Liver (tissue), 3 donors: ENCODE results near the gene APP.

ENCODE experiments used
- CTCF ChIP-seq: fragments of 150-350 bp; IDR thresholded peaks from 2 replicates; pipeline ENCODE4 v1.5.1; 2017; ENCODE audit warnings: improper control_type of control experiment, low read depth, low read length; ENCODE audit not compliant: missing input control
- EGR1 ChIP-seq, 2 donors: IDR thresholded peaks; 2 replicates each; pipeline ENCODE4 v1.6.1; 2016 to 2018; ENCODE audit warnings: antibody characterized with exemption in 2 of 2, low read depth in 2 of 2
- FOXA1 ChIP-seq: IDR thresholded peaks from 2 replicates; pipeline ENCODE4 v1.6.1; 2016; ENCODE audit warnings: antibody characterized with exemption
- GABPA ChIP-seq, 2 donors: IDR thresholded peaks in 1 of 2; conservative IDR thresholded peaks in 1 of 2; 2 replicates each; pipeline ENCODE4 v1.6.1; 2016; ENCODE audit warnings: antibody characterized with exemption in 2 of 2, mild to moderate bottlenecking in 1 of 2, moderate library complexity in 1 of 2
- RXRA ChIP-seq, 2 donors: IDR thresholded peaks; 2 replicates each; pipeline ENCODE4 v1.6.1; 2017 to 2018; ENCODE audit warnings: antibody characterized with exemption in 2 of 2, mild to moderate bottlenecking in 1 of 2
- SP1 ChIP-seq: IDR thresholded peaks from 2 replicates; pipeline ENCODE4 v1.6.1; 2018; ENCODE audit warnings: antibody characterized with exemption, mild to moderate bottlenecking
- TAF1 ChIP-seq: conservative IDR thresholded peaks from 2 replicates; pipeline ENCODE4 v1.6.1; 2016; ENCODE audit warnings: antibody characterized with exemption, mild to moderate bottlenecking
- YY1 ChIP-seq: IDR thresholded peaks from 2 replicates; pipeline ENCODE4 v1.6.1; 2016; ENCODE audit warnings: antibody characterized with exemption, mild to moderate bottlenecking
- ZBTB33 ChIP-seq: IDR thresholded peaks from 2 replicates; pipeline ENCODE4 v1.6.1; 2016; ENCODE audit warnings: antibody characterized with exemption
- TF ChIP-seq, protein P1 (sequence below): IDR thresholded peaks from 2 replicates; pipeline ENCODE4 v1.6.1; 2016; ENCODE audit warnings: antibody characterized with exemption
- TF ChIP-seq, protein P2 (sequence below): IDR thresholded peaks from 2 replicates; pipeline ENCODE4 v1.6.1; 2016; ENCODE audit warnings: antibody characterized with exemption
- donor health status: healthy.
- donor health status: healthy.

- no peak for TF ChIP-seq CTCF
- TF ChIP-seq YY1, result no peak
- no peak for TF ChIP-seq TAF1
- TF ChIP-seq, protein P1, sequence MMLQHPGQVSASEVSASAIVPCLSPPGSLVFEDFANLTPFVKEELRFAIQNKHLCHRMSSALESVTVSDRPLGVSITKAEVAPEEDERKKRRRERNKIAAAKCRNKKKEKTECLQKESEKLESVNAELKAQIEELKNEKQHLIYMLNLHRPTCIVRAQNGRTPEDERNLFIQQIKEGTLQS, result no peak
- no peak for TF ChIP-seq SP1
- no peak for TF ChIP-seq GABPA (IDR thresholded peaks at IDR 0.05 in 1 of 2, conservative IDR thresholded peaks at IDR 0.05 in 1 of 2)
- TF ChIP-seq, protein P2, sequence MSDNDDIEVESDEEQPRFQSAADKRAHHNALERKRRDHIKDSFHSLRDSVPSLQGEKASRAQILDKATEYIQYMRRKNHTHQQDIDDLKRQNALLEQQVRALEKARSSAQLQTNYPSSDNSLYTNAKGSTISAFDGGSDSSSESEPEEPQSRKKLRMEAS, result no peak
- TF ChIP-seq FOXA1, result no peak
- no peak for TF ChIP-seq RXRA (IDR thresholded peaks at IDR 0.05)
- no peak for TF ChIP-seq EGR1 (IDR thresholded peaks at IDR 0.05; ENCODE audit: low read depth in 2 of 2)
- TF ChIP-seq ZBTB33, result no peak
Observed at GRCh38 chr21:26107429-26107828, 63.1 kb downstream of the APP start.
